Measurements from ENCODE around the gene SFXN1. TPM values are rescaled to one million over a fixed set of nuclear protein-coding genes. Genes with fewer than 3 reads are reported as not detected.

The SFXN1 gene
- total and polyA plus RNA-seq, 2 donors from 2014 or later = 33.4 to 35.4 TPM

DNA sequence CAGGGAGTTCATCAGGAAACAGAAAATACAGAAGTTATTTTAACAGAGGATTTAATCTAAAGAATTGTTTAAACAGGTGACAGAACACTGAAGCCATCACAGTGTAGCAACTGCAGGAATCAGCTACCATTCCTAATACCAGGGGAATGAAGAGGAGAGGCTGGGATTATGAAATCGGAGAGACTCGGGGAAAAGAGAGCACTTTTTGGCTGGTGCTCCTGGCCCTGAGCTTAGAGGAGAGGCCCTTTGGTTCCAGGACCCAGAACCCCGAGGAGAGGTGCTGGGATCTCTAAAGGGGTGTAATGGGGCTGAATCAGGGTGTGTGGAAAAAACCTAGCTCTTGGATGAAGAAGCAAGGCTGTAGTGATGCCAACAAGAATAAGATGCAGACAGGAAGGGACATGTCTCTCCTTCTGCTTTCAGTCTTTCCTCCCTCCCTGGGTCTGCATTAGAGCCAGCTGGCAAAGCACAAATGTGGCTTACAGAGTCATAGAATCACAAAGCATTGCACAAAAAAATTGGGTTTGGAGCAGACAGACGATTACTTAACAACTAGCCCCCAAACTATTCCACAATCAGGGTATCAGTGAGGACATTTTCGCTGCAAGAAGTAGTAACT is 11.6 kb upstream of the SFXN1 start:
- FAIRE-seq = no peak
- H3K4me3 ChIP-seq (ENCODE audit: low read length in 3 of 3) = no peak overlapping the region
- intact Hi-C loops (cut with DNase I) = no loop called here
- no peaks in the 10 kb centered on the region for H3K36me3 ChIP-seq (ENCODE audit: control insufficient read depth in 2 of 3, insufficient read depth in 3 of 3, low read length in 3 of 3)
- no peak overlapping the region for H3K9ac ChIP-seq (ENCODE audit: low read length in 3 of 3)
- no peaks in the 10 kb centered on the region for H3K27me3 ChIP-seq (ENCODE audit: control insufficient read depth, insufficient read depth, low read length)
- no peaks in the 10 kb centered on the region for H3K9me3 ChIP-seq (ENCODE audit: control insufficient read depth in 2 of 3, insufficient read depth in 1 of 3, low read length in 3 of 3)
- H3K27ac ChIP-seq (ENCODE audit: low read depth in 2 of 2, low read length in 2 of 2) = no peak overlapping the region
- TF ChIP-seq, protein P1, sequence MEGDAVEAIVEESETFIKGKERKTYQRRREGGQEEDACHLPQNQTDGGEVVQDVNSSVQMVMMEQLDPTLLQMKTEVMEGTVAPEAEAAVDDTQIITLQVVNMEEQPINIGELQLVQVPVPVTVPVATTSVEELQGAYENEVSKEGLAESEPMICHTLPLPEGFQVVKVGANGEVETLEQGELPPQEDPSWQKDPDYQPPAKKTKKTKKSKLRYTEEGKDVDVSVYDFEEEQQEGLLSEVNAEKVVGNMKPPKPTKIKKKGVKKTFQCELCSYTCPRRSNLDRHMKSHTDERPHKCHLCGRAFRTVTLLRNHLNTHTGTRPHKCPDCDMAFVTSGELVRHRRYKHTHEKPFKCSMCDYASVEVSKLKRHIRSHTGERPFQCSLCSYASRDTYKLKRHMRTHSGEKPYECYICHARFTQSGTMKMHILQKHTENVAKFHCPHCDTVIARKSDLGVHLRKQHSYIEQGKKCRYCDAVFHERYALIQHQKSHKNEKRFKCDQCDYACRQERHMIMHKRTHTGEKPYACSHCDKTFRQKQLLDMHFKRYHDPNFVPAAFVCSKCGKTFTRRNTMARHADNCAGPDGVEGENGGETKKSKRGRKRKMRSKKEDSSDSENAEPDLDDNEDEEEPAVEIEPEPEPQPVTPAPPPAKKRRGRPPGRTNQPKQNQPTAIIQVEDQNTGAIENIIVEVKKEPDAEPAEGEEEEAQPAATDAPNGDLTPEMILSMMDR (IDR thresholded peaks at IDR 0.05; ENCODE audit: borderline replicate concordance, extremely low read depth, insufficient read depth) = no peak
- no peaks in the 10 kb centered on the region for H3K4me1 ChIP-seq (ENCODE audit: control insufficient read depth in 2 of 3, insufficient read depth in 2 of 3, low read depth in 1 of 3, low read length in 3 of 3)
- DNase-seq = no peak

DNA sequence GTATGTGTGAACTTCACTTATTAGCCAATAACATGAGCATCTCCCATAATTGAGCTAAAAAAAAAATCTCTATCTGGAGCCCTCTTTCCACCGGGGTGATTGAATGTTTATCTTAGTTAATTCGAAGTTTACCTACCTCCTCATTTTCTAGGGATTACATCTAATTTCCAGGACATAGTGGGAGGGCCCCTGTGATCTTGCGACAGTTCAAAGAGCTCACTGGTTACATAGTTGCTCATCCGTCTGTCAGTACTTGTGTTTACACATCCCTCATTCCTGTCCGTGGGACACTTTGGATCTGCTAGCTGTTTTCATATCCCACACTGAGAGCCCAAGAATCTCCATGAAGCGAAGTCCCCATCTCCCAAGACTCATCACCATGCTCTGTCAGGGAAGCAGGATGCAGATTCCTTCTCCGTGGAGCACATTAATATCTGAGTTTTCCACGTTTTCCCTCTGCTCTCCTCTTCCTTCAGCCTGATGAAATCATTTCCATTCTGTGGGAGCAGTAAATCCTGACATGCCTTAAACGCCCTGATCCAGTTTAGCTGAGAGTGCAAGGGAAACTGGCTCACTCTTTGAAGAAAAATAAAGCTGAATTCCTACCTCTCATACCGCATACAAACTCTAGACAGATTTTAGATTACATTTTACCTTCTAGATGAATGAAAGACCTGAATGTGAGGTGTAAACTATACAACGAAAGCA is 10.2 kb upstream of the SFXN1 start:
- peak in 2 of 5 donors; percentile 23 to 32 for DNase-seq
- FAIRE-seq = no peak
- intact Hi-C loops (cut with DNase I) = no loop called here
- Histone ChIP-seq H3K27me3 (ENCODE audit: control insufficient read depth, insufficient read depth, low read length) (no peaks in the 10 kb centered on the region), H3K4me1 (ENCODE audit: control insufficient read depth in 2 of 3, insufficient read depth in 2 of 3, low read depth in 1 of 3, low read length in 3 of 3) (no peaks in the 10 kb centered on the region), H3K36me3 (ENCODE audit: control insufficient read depth in 2 of 3, insufficient read depth in 3 of 3, low read length in 3 of 3) (no peaks in the 10 kb centered on the region), H3K4me3 (ENCODE audit: low read length in 3 of 3) (no peak overlapping the region), H3K27ac (ENCODE audit: low read depth in 2 of 2, low read length in 2 of 2) (no peak overlapping the region), H3K9ac (ENCODE audit: low read length in 3 of 3) (no peak overlapping the region), H3K9me3 (ENCODE audit: control insufficient read depth in 2 of 3, insufficient read depth in 1 of 3, low read length in 3 of 3) (no peaks in the 10 kb centered on the region)
- TF ChIP-seq, protein P1 (IDR thresholded peaks at IDR 0.05; ENCODE audit: borderline replicate concordance, extremely low read depth, insufficient read depth) = no peak

DNA sequence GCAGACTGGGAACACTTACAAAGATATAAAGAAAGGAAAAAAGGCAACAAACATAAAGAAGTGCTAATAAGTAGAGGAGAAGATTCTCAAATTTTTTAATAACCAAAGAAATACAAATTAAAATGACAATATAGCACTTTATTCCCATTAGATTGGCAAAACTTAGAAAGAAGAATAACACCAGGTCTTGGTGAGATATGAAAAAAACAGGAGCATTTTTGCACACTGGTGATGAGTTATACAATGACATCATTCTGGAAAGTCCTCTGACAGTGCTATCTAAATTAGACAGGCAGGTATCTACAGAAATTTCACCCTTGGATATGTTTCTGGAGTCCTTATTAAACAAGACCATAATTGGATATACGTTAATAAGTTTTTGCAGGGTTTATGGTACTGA is 9.5 kb upstream of the SFXN1 start:
- no peaks in the 10 kb centered on the region for H3K9me3 ChIP-seq (ENCODE audit: control insufficient read depth in 2 of 3, insufficient read depth in 1 of 3, low read length in 3 of 3)
- H3K4me3 ChIP-seq (ENCODE audit: low read length in 3 of 3) = no peak overlapping the region
- FAIRE-seq = no peak
- H3K9ac ChIP-seq (ENCODE audit: low read length in 3 of 3) = no peak overlapping the region
- no peaks in the 10 kb centered on the region for H3K36me3 ChIP-seq (ENCODE audit: control insufficient read depth in 2 of 3, insufficient read depth in 3 of 3, low read length in 3 of 3)
- no peak overlapping the region for H3K27ac ChIP-seq (ENCODE audit: low read depth in 2 of 2, low read length in 2 of 2)
- H3K4me1 ChIP-seq (ENCODE audit: control insufficient read depth in 2 of 3, insufficient read depth in 2 of 3, low read depth in 1 of 3, low read length in 3 of 3) = no peaks in the 10 kb centered on the region
- H3K27me3 ChIP-seq (ENCODE audit: control insufficient read depth, insufficient read depth, low read length) = no peaks in the 10 kb centered on the region
- intact Hi-C loops (cut with DNase I) = no loop called here
- DNase-seq = no peak
- TF ChIP-seq, protein P1 (IDR thresholded peaks at IDR 0.05; ENCODE audit: borderline replicate concordance, extremely low read depth, insufficient read depth) = no peak
